Activated gamma-delta T cell (primary cell): ENCODE data around the gene MAGI3.
"Not testable (repeated sequence)": the region's sequence is repeated elsewhere in the genome, so short reads cannot be mapped to it uniquely, and the experiment has no call there.

ENCODE experiments used
- DNase-seq: peaks from one replicate; lab custom pipeline; 2025; lab: John Stamatoyannopoulos, UW

Gene MAGI3

GRCh38 chr1:113692342-113692741 lies 302.0 kb downstream of the MAGI3 start:
- no peak for DNase-seq

DNA sequence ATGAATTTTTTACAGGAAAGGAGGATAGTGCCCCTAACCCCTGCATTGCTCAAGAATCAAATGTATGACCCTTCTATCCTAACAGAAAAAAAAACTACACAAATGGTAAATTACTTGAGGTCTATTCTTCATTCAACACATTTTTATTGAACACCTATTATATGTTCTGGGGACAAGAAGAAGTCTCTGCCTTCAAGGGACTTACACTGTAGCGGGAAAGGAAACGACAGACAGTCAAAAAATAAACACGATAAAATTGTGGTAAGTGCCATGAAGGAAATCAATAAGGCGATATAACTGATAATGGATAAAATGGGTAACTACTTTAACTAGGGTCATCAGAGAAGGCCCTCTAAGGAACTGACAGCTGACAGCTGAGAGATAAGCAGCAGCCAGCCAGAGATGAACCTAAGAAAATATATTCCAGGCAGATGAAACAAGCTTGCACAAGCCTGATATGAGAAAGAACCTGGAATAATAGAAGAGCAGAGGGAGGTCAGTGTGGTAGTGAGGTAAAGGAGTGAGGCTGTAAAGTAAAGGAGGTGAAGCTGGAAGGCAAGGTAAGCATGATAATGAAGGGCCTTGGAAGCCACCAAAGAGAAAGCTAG lies 302.6 kb downstream of the MAGI3 start:
- no peak for DNase-seq

GRCh38 chr1:113694910-113695309 lies 304.6 kb downstream of the MAGI3 start:
- DNase-seq, result no peak

DNA sequence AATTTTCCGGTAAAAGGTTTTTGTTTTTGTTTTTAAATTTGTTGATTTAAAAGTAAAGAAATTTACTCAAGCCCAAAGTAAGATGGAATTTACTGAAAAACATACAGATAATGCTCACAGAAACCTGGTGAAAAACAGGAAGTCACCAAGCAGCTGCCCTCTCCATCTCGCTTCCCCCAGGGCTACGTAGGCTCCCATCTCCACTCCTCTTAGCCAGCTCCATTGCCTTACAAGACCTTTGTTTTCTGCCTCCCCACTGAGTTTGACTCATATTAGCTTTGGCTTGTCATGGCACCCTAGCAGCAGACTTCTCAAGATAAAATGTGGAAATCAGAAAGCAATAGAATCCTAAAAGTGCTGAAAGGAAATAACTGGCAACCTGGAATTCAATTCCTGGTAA lies 311.1 kb downstream of the MAGI3 start:
- no peak for DNase-seq

DNA sequence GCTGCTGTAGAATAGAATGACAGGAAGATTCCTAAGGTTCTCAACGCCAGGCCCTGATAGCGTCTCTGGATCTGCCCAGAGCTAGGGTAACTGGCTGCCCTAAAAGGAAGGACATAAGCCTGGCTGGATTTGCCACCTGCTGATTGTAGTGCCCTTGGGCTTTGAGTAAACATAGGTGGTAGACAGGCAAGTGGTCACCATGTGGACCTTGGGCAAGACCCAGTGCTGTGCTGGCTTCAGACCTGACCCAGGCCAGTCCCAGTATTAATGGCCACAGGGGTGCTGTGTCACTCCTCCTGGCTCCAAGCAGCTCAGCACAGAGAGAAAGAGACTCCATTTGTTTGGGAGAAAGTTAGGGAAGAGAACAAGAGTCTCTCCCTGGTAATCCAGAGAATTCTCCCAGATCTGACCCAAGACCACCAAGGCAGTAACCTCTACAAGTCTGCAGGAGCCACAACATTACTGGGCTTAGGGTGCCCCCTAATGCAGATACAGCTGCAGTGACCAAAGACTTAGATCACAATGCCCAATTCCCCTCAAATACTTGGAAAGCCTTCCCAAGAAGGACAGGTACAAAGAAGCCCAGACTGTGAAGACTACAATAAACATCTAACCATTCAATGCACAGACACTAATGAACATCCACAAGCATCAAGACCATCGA lies 324.4 kb downstream of the MAGI3 start:
- no peak for DNase-seq

GRCh38 chr1:113717506-113717905 lies 327.2 kb downstream of the MAGI3 start:
- DNase-seq, result not testable (repeated sequence)

DNA sequence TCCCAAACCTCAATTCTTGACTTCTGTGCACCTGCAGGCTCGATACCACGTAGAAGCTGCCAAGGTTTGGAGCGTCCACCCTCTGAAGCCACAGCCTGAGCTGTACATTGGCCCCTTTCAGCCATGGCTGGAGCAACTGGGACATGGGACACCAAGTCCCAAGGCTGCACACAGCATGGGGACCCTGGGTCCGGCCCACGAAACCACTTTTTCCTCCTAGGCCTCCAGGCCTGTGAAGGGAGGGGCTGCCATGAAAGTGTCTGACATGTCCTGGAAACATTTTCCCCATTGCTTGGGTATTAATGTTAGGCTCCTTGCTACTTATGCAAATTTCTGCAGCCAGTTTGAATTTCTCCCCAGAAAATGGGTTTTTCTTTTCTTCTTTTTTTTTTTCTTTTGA lies 328.3 kb downstream of the MAGI3 start:
- not testable (repeated sequence) for DNase-seq

DNA sequence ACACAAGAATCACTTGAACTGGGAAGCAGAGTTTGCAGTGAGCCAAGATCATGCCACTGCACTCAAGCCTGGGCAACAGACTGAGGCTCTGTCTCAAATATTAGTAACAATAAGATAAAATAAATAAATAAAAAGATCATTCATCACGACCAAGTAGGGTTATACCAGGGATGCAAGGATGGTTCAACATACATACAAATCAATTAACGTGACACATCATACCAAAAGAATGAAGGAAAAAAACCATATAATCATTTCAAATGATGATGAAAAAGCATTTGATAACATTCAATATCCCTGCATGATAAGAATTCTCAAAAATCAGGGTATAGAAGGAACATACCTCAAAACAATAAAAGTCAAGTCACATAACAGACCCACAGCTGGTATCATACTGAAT lies 330.7 kb downstream of the MAGI3 start:
- DNase-seq, result no peak

GRCh38 chr1:113732802-113733201 lies 342.5 kb downstream of the MAGI3 start:
- DNase-seq, result no peak

GRCh38 chr1:113734357-113735055 lies 344.2 kb downstream of the MAGI3 start:
- DNase-seq, result no peak
